HG03342 (cell line): ENCODE measurements around the gene CENPQ.

Experiments
- ATAC-seq: cut with Tn5 transposase; IDR thresholded peaks from one replicate; pipeline ENCODE4 v1.9.1; 2021; ENCODE audit warnings: mild to moderate bottlenecking, moderate library complexity; ENCODE audit not compliant: unreplicated experiment

The CENPQ gene

DNA sequence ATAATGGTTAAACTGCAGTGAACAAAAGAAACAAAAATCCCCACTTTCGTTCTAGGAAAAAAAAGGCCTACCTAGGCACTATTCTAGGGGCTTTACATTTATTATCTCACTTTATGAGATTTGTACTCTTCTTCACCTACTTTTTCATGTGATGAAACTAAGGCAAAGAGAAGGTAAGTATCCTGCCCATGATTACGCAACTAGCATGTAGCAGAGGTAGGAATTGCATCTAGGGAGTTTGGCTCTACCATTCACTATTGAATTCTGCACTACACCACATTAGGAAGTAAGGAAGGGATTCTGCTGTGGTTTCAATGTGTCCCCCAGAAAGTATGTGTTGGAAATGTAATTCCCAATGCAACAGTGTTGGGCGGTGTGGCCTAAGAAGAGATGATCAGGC lies 75.9 kb downstream of the CENPQ start:
- no peak for ATAC-seq

DNA sequence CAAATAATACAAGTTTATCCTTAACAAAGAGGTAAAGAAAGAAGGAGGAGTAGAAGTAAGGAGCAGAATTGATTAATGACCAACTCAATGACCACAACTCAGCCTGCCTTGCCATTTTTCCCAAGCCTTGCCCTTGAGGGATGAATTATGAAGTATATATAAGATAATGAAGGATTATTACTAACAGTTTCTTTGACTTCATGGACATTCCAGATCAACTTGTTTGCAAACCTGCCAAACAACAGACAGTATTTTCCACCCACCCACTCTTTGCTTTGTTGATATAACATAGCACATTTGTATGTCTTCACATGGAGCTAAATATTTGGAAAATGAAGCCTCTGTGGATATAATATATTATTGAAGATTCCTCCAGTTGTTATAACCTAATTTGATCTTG lies 77.4 kb downstream of the CENPQ start:
- ATAC-seq, result no peak

DNA sequence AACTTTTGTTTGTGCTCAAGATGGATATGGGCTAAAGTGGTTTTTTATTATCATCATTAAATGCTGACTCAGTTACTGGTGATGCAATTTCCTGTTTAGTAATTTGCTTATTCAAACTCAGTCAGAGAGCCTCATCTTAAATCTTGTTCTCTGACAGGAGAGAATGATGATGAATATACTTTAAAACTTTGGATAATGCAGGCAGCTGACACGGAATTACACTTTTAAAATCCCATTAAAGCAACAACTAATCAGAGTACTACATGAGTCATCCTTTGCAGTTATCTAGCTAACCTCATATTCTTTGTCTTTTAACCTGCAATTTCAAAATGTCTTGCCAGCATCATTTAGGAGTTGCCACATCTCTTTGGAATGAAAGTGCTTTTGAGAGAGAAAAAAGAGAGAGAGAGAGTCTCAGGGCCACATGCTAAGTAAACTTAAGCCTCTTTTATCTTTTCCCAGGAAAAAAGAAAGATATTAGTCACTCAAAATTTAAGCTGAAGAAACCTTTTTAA lies 78.1 kb downstream of the CENPQ start:
- no peak for ATAC-seq

DNA sequence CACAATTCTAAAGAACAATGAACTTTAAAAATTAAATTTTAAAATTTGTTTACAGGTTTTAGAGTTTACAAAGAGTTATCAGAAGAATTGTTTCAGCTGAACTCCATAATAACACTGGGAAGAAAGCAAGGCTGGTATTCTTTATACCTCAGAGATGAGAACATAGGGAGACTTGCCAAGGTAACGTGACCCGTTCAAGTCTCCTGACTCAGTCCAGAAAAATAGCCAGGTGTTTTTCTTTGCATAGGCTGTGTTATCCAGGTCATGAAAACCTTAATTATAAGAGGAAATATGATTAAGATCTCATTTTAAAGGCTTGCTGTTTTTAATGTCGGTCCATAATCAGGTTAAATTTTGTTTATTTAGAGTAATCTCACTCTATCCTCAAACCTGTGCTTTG lies 78.8 kb downstream of the CENPQ start:
- ATAC-seq, result no peak
